Measurements from ENCODE around the gene LRP8.

The LRP8 gene

GRCh38 chr1:53266038-53266437 is 61.8 kb downstream of the LRP8 start:
- Histone ChIP-seq H3K27ac (ENCODE audit: low read depth, low read length) (no peak overlapping the region), H3K9me3 (ENCODE audit: control insufficient read depth in 5 of 5, low read length in 5 of 5) (no peaks in the 10 kb centered on the region), H3K4me1 (ENCODE audit: control insufficient read depth in 5 of 5, insufficient read depth in 5 of 5, low read length in 5 of 5) (no peaks in the 10 kb centered on the region), H3K4me3 (ENCODE audit: low read depth in 1 of 5, low read length in 5 of 5) (no peak overlapping the region), H3K36me3 (ENCODE audit: control insufficient read depth in 5 of 5, insufficient read depth in 5 of 5, low read length in 5 of 5) (peaks cover 0 to 13% (median 0%) of the 10 kb centered on the region in 5 donors), H3K9ac (ENCODE audit: low read length in 5 of 5) (no peak overlapping the region), H3K27me3 (ENCODE audit: control insufficient read depth in 5 of 5, insufficient read depth in 4 of 5, low read length in 5 of 5) (no peaks in the 10 kb centered on the region)

GRCh38 chr1:53265581-53265980 is 62.3 kb downstream of the LRP8 start:
- Histone ChIP-seq H3K36me3 (ENCODE audit: control insufficient read depth in 5 of 5, insufficient read depth in 5 of 5, low read length in 5 of 5) (peaks cover 0 to 13% (median 0%) of the 10 kb centered on the region in 5 donors), H3K9me3 (ENCODE audit: control insufficient read depth in 5 of 5, low read length in 5 of 5) (no peaks in the 10 kb centered on the region), H3K27ac (ENCODE audit: low read depth, low read length) (no peak overlapping the region), H3K9ac (ENCODE audit: low read length in 5 of 5) (no peak overlapping the region), H3K27me3 (ENCODE audit: control insufficient read depth in 5 of 5, insufficient read depth in 4 of 5, low read length in 5 of 5) (no peaks in the 10 kb centered on the region), H3K4me1 (ENCODE audit: control insufficient read depth in 5 of 5, insufficient read depth in 5 of 5, low read length in 5 of 5) (no peaks in the 10 kb centered on the region), H3K4me3 (ENCODE audit: low read depth in 1 of 5, low read length in 5 of 5) (no peak overlapping the region)

GRCh38 chr1:53264048-53264447 is 63.8 kb downstream of the LRP8 start:
- peaks cover 0 to 13% (median 2%) of the 10 kb centered on the region in 5 donors for H3K36me3 ChIP-seq (ENCODE audit: control insufficient read depth in 5 of 5, insufficient read depth in 5 of 5, low read length in 5 of 5)

GRCh38 chr1:53262000-53262399 is 65.9 kb downstream of the LRP8 start:
- Histone ChIP-seq H3K36me3 (ENCODE audit: control insufficient read depth in 5 of 5, insufficient read depth in 5 of 5, low read length in 5 of 5) (peaks cover 0 to 13% (median 2%) of the 10 kb centered on the region in 5 donors), H3K27me3 (ENCODE audit: control insufficient read depth in 5 of 5, insufficient read depth in 4 of 5, low read length in 5 of 5) (no peaks in the 10 kb centered on the region), H3K9ac (ENCODE audit: low read length in 5 of 5) (no peak overlapping the region), H3K4me1 (ENCODE audit: control insufficient read depth in 5 of 5, insufficient read depth in 5 of 5, low read length in 5 of 5) (no peaks in the 10 kb centered on the region), H3K4me3 (ENCODE audit: low read depth in 1 of 5, low read length in 5 of 5) (no peak overlapping the region), H3K27ac (ENCODE audit: low read depth, low read length) (no peak overlapping the region), H3K9me3 (ENCODE audit: control insufficient read depth in 5 of 5, low read length in 5 of 5) (no peaks in the 10 kb centered on the region)

More at GRCh38 chr1:53264048-53264447, 63.8 kb downstream of the LRP8 start:
- H3K9me3 ChIP-seq (ENCODE audit: control insufficient read depth in 5 of 5, low read length in 5 of 5) = no peaks in the 10 kb centered on the region
- H3K27me3 ChIP-seq (ENCODE audit: control insufficient read depth in 5 of 5, insufficient read depth in 4 of 5, low read length in 5 of 5) = no peaks in the 10 kb centered on the region
- no peak overlapping the region for H3K27ac ChIP-seq (ENCODE audit: low read depth, low read length)
- H3K9ac ChIP-seq (ENCODE audit: low read length in 5 of 5) = no peak overlapping the region
- H3K4me1 ChIP-seq (ENCODE audit: control insufficient read depth in 5 of 5, insufficient read depth in 5 of 5, low read length in 5 of 5) = no peaks in the 10 kb centered on the region
- H3K4me3 ChIP-seq (ENCODE audit: low read depth in 1 of 5, low read length in 5 of 5) = no peak overlapping the region

- Histone ChIP-seq H3K27me3 (ENCODE audit: control insufficient read depth in 5 of 5, insufficient read depth in 4 of 5, low read length in 5 of 5) (no peaks in the 10 kb centered on the region), H3K36me3 (ENCODE audit: control insufficient read depth in 5 of 5, insufficient read depth in 5 of 5, low read length in 5 of 5) (peaks cover 0 to 11% (median 2%) of the 10 kb centered on the region in 5 donors)
Observed at GRCh38 chr1:53260631-53261247, 67.1 kb downstream of the LRP8 start.

GRCh38 chr1:53259932-53260331 is 67.9 kb downstream of the LRP8 start:
- Histone ChIP-seq H3K4me1 (ENCODE audit: control insufficient read depth in 5 of 5, insufficient read depth in 5 of 5, low read length in 5 of 5) (no peaks in the 10 kb centered on the region), H3K9me3 (ENCODE audit: control insufficient read depth in 5 of 5, low read length in 5 of 5) (no peaks in the 10 kb centered on the region), H3K36me3 (ENCODE audit: control insufficient read depth in 5 of 5, insufficient read depth in 5 of 5, low read length in 5 of 5) (peaks cover 0 to 9% (median 2%) of the 10 kb centered on the region in 5 donors), H3K27me3 (ENCODE audit: control insufficient read depth in 5 of 5, insufficient read depth in 4 of 5, low read length in 5 of 5) (no peaks in the 10 kb centered on the region), H3K4me3 (ENCODE audit: low read depth in 1 of 5, low read length in 5 of 5) (no peak overlapping the region), H3K9ac (ENCODE audit: low read length in 5 of 5) (no peak overlapping the region), H3K27ac (ENCODE audit: low read depth, low read length) (no peak overlapping the region)

More at GRCh38 chr1:53260631-53261247, 67.1 kb downstream of the LRP8 start:
- Histone ChIP-seq H3K9me3 (ENCODE audit: control insufficient read depth in 5 of 5, low read length in 5 of 5) (no peaks in the 10 kb centered on the region), H3K9ac (ENCODE audit: low read length in 5 of 5) (no peak overlapping the region), H3K27ac (ENCODE audit: low read depth, low read length) (no peak overlapping the region), H3K4me1 (ENCODE audit: control insufficient read depth in 5 of 5, insufficient read depth in 5 of 5, low read length in 5 of 5) (no peaks in the 10 kb centered on the region), H3K4me3 (ENCODE audit: low read depth in 1 of 5, low read length in 5 of 5) (no peak overlapping the region)

GRCh38 chr1:53258216-53258615 is 69.7 kb downstream of the LRP8 start:
- Histone ChIP-seq H3K36me3 (ENCODE audit: control insufficient read depth in 5 of 5, insufficient read depth in 5 of 5, low read length in 5 of 5) (peaks cover 0 to 6% (median 2%) of the 10 kb centered on the region in 5 donors), H3K9me3 (ENCODE audit: control insufficient read depth in 5 of 5, low read length in 5 of 5) (no peaks in the 10 kb centered on the region), H3K9ac (ENCODE audit: low read length in 5 of 5) (no peak overlapping the region), H3K4me3 (ENCODE audit: low read depth in 1 of 5, low read length in 5 of 5) (no peak overlapping the region), H3K4me1 (ENCODE audit: control insufficient read depth in 5 of 5, insufficient read depth in 5 of 5, low read length in 5 of 5) (peaks cover 0 to 5% (median 0%) of the 10 kb centered on the region in 5 donors), H3K27ac (ENCODE audit: low read depth, low read length) (no peak overlapping the region), H3K27me3 (ENCODE audit: control insufficient read depth in 5 of 5, insufficient read depth in 4 of 5, low read length in 5 of 5) (no peaks in the 10 kb centered on the region)

GRCh38 chr1:53257454-53258081 is 70.3 kb downstream of the LRP8 start:
- H3K9ac ChIP-seq (ENCODE audit: low read length in 5 of 5) = no peak overlapping the region
- no peak overlapping the region for H3K4me3 ChIP-seq (ENCODE audit: low read depth in 1 of 5, low read length in 5 of 5)
- H3K36me3 ChIP-seq (ENCODE audit: control insufficient read depth in 5 of 5, insufficient read depth in 5 of 5, low read length in 5 of 5) = peaks cover 0 to 6% (median 2%) of the 10 kb centered on the region in 5 donors
- H3K4me1 ChIP-seq (ENCODE audit: control insufficient read depth in 5 of 5, insufficient read depth in 5 of 5, low read length in 5 of 5) = peaks cover 0 to 5% (median 0%) of the 10 kb centered on the region in 5 donors
- no peaks in the 10 kb centered on the region for H3K27me3 ChIP-seq (ENCODE audit: control insufficient read depth in 5 of 5, insufficient read depth in 4 of 5, low read length in 5 of 5)
- no peak overlapping the region for H3K27ac ChIP-seq (ENCODE audit: low read depth, low read length)
- H3K9me3 ChIP-seq (ENCODE audit: control insufficient read depth in 5 of 5, low read length in 5 of 5) = no peaks in the 10 kb centered on the region

- H3K27me3 ChIP-seq (ENCODE audit: control insufficient read depth in 5 of 5, insufficient read depth in 4 of 5, low read length in 5 of 5) = no peaks in the 10 kb centered on the region
- no peaks in the 10 kb centered on the region for H3K9me3 ChIP-seq (ENCODE audit: control insufficient read depth in 5 of 5, low read length in 5 of 5)
- H3K36me3 ChIP-seq (ENCODE audit: control insufficient read depth in 5 of 5, insufficient read depth in 5 of 5, low read length in 5 of 5) = peaks cover 0 to 6% (median 2%) of the 10 kb centered on the region in 5 donors
- H3K27ac ChIP-seq (ENCODE audit: low read depth, low read length) = no peak overlapping the region
- H3K4me3 ChIP-seq (ENCODE audit: low read depth in 1 of 5, low read length in 5 of 5) = no peak overlapping the region
- H3K4me1 ChIP-seq (ENCODE audit: control insufficient read depth in 5 of 5, insufficient read depth in 5 of 5, low read length in 5 of 5) = peaks cover 0 to 5% (median 0%) of the 10 kb centered on the region in 5 donors
- no peak overlapping the region for H3K9ac ChIP-seq (ENCODE audit: low read length in 5 of 5)
Observed at GRCh38 chr1:53256511-53257453, 71.1 kb downstream of the LRP8 start.

All from subcutaneous abdominal adipose tissue (tissue), 5 donors.